Activated CD8-positive, alpha-beta T cell treated with anti-CD3 and anti-CD28 coated beads for 36 hours (primary cell): ENCODE data around the gene DLX1. TPM values are rescaled to one million over a fixed set of nuclear protein-coding genes. Genes with fewer than 3 reads are reported as not detected.
A peak's percentile ranks its signal among the peaks of the same experiment; 100 is the strongest.

Experiments used
- ATAC-seq: fragments of 200-7000 bp; cut with Tn5 transposase; one replicate; pipeline ENCODE4 v1.10.0; 2021; ENCODE audit warnings: mild to moderate bottlenecking, moderate library complexity
- CTCF ChIA-PET: fragments of 350-600 bp; sonication (Branson Sonifier 250); formaldehyde crosslinking; loops from one replicate; lab custom pipeline; 2021; ENCODE audit warnings: antibody characterized with exemption; lab: Charles Lee
- POLR2A ChIA-PET: fragments of 350-600 bp; sonication (Branson Sonifier 250); formaldehyde crosslinking; loops from one replicate; lab custom pipeline; 2021; ENCODE audit warnings: antibody characterized with exemption; lab: Charles Lee
- DNase-seq: peaks from one replicate; pipeline ENCODE4 v3.0.0-alpha.2; 2020
- H3K27ac Mint-ChIP-seq: one replicate; pipeline ENCODE4 v1.8.0; 2021; ENCODE audit warnings: mild to moderate bottlenecking, mixed read lengths
- H3K27me3 Mint-ChIP-seq: one replicate; pipeline ENCODE4 v1.8.0; 2021; ENCODE audit warnings: mixed read lengths
- H3K36me3 Mint-ChIP-seq: one replicate; pipeline ENCODE4 v1.8.0; 2021; ENCODE audit warnings: low read depth, mixed read lengths
- H3K4me1 Mint-ChIP-seq: one replicate; pipeline ENCODE4 v1.8.0; 2021; ENCODE audit warnings: low read depth, mixed read lengths
- H3K4me3 Mint-ChIP-seq: one replicate; pipeline ENCODE4 v1.8.0; 2021; ENCODE audit warnings: mild to moderate bottlenecking, moderate library complexity, mixed read lengths
- H3K9me3 Mint-ChIP-seq: one replicate; pipeline ENCODE4 v1.8.0; 2021; ENCODE audit warnings: mixed read lengths
- intact Hi-C: fragments of 100-400 bp; cut with micrococcal nuclease; formaldehyde crosslinking; loops from one replicate; pipeline ENCODE4 v1.10.0; 2022
- total RNA-seq, 2 experiments: library from RNA; stranded (reverse); gene quantifications; one replicate each; pipeline ENCODE4 v1.2.3, GENCODE V29; 2021
- TF ChIP-seq, protein P1 (sequence below): fragments of 200-600 bp; IDR thresholded peaks from one replicate; pipeline ENCODE4 v1.8.0; 2022; ENCODE audit warnings: antibody characterized with exemption, mild to moderate bottlenecking

The DLX1 gene
- total RNA-seq, 2 experiments from 2014 or later, result not detected

DNA sequence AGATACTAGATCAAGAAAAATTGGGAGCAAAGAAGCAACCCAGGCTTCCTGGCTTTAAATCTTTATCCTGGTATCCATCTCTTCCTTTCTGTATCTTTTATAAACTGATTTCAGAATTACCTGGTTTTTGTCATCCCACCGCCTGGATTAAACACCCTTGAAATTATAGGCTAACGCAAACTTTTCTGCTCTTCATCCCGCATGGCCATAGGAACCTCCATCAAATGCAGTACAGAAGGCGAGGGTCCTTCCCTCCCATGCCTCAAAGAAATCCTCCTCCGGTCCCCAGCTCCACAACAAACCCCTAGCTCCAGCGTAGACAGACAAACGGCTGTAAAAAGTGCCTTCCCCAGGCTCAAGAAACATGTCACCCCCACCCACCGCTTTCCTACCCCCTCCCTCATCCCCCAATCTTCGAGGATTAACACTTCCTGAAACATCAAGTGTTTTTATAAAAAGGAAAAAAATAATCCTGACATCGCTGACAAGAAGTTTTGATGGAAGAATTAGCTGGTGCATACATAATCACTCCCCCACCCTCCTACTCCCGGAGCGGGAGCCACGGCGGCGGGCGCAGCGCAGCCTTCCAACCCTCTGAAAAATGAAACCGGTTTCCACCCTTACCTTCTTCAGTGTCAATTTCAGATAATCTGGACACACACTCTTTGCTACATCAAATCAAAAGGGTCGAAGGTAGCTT is 7.6 kb downstream of the DLX1 start:
- POLR2A ChIA-PET, result interaction anchor here (0.5 to 2.2 kb wide), 5 partner anchors 11 to 516 kb away, joined by 3 to 6 read pairs (median 3); no protein-coding TSS in a partner anchor
- TF ChIP-seq, protein P1, sequence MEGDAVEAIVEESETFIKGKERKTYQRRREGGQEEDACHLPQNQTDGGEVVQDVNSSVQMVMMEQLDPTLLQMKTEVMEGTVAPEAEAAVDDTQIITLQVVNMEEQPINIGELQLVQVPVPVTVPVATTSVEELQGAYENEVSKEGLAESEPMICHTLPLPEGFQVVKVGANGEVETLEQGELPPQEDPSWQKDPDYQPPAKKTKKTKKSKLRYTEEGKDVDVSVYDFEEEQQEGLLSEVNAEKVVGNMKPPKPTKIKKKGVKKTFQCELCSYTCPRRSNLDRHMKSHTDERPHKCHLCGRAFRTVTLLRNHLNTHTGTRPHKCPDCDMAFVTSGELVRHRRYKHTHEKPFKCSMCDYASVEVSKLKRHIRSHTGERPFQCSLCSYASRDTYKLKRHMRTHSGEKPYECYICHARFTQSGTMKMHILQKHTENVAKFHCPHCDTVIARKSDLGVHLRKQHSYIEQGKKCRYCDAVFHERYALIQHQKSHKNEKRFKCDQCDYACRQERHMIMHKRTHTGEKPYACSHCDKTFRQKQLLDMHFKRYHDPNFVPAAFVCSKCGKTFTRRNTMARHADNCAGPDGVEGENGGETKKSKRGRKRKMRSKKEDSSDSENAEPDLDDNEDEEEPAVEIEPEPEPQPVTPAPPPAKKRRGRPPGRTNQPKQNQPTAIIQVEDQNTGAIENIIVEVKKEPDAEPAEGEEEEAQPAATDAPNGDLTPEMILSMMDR, result no peak
- no peaks in the 10 kb centered on the region for H3K9me3 Mint-ChIP-seq

DNA sequence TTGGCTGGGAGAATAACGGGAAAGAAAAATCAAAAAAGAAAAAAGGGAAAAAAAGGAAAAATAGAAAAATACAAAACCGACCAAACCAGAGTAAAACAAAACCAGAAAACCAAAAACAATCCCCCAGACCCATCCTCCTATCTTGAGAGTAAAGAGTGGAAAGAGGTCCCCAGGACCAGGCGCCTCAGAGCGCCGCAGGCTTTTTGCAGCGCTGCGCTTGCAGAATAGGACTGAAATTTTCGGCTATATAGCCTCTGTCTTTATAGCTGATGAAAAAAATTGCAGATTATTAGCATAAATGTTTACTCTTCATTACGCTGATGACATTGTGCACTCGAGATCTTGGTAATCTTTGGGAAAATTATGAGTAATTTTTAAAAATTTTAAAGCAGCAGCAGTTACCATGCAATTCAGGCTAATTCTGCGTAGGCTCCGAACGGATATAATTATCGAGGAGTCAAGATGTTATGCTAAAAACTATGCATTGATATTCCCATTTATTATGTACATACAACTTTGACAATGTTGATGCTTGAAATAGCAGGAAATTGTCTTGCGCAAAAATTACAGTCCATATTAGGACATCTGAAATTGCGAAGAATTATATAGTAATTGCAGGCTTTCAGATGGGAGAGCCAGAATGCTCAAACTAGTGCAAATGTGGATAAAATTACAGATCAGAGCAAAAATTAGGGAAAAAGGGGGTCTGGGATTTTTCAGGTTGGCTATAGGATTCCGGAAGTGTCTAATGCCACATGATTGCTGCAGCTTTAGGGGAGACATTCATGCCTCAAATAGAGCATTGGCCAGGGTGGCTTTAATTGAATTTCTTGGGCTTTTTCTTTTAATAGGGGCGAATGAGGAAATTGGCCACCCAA is 8.3 kb downstream of the DLX1 start:
- CTCF ChIA-PET, result interaction anchor here (1.0 to 3.5 kb wide), 3 partner anchors 8 to 13 kb away, joined by 4 to 15 read pairs (median 4); partner anchors contain the start of gene DLX1
- no peak overlapping the region for H3K27ac Mint-ChIP-seq

More for the DNA sequence above, 7.6 kb downstream of the DLX1 start:
- Mint-ChIP-seq H3K4me3 (no peak overlapping the region), H3K4me1 (peaks cover 42% of the 10 kb centered on the region), H3K27me3 (peaks cover 84% of the 10 kb centered on the region), H3K36me3 (no peaks in the 10 kb centered on the region), H3K27ac (no peak overlapping the region)
- DNase-seq, result no peak
- ATAC-seq, result no peak
- CTCF ChIA-PET, result interaction anchor here (1.0 to 3.5 kb wide), 3 partner anchors 11 to 13 kb away, joined by 4 to 32 read pairs (median 15); partner anchors contain the start of gene DLX2
- intact Hi-C loops, result no loop called here

DNA sequence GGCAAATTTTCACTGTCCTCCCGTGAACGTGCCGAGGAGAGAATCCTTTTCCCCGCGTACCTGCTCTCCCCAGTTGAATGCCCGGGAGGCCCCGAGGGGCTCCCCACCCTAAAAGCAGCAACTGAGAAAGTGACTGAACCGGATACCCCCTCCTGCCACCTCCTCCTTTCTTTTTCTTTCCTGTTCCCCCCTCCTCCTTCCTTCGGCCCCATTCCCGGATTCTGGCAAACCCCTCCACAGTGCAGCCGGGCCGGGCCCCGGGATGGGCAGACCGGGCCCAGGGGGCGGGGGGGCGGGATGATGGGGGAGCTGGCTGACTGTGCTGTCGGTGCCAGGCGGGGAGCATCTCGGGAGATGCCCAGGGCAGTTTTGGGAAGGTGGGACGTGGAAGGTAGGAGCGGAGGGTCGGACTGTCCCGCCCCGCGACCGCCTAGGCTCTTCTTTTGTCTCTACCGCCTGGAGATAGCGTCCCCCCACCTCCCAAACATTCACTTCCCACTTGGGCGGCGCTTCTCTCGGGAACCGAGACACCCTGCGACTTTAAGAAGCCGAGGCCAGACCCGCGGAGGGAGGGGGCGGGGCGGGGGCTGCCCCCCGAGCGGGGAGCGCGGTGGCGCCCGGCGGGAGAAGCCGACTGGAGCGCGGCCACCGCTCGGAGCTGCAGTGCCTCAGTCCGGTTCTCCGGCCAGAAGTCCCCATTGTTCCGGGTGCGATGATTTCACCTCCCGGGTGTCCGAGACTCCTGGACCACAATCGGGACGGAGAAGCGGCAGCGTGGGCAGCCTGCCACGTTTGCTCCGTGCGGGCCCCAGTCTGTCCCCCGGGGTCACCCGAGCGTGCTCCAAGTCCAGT is 9.2 kb downstream of the DLX1 start:
- CTCF ChIA-PET, result interaction anchor here (0.9 to 2.6 kb wide), 4 partner anchors 9 to 33 kb away, joined by 3 to 9 read pairs (median 6); partner anchors contain the start of gene DLX1
- no peak overlapping the region for H3K27ac Mint-ChIP-seq
- intact Hi-C loops, result no loop called here

More for the DNA sequence above, 8.3 kb downstream of the DLX1 start:
- DNase-seq (no peak), ATAC-seq (no peak)
- intact Hi-C loops, result no loop called here
- H3K27me3 Mint-ChIP-seq, result peaks cover 79% of the 10 kb centered on the region
- H3K36me3 Mint-ChIP-seq, result no peaks in the 10 kb centered on the region
- no peaks in the 10 kb centered on the region for H3K9me3 Mint-ChIP-seq
- POLR2A ChIA-PET, result interaction anchor here (0.6 to 1.6 kb wide), 3 partner anchors 12 to 516 kb away, joined by 3 to 4 read pairs (median 3); no protein-coding TSS in a partner anchor
- peak overlapping the region; percentile 29 for H3K4me3 Mint-ChIP-seq
- TF ChIP-seq, protein P1, result no peak
- H3K4me1 Mint-ChIP-seq, result peaks cover 38% of the 10 kb centered on the region

More for the DNA sequence above, 9.2 kb downstream of the DLX1 start:
- peak overlapping the region; percentile 73 for H3K4me3 Mint-ChIP-seq
- POLR2A ChIA-PET, result interaction anchor here (1.6 to 1.8 kb wide), 2 partner anchors 12 to 13 kb away, joined by 4 to 6 read pairs; no protein-coding TSS in a partner anchor
- H3K36me3 Mint-ChIP-seq, result no peaks in the 10 kb centered on the region
- H3K4me1 Mint-ChIP-seq, result peaks cover 40% of the 10 kb centered on the region
- H3K27me3 Mint-ChIP-seq, result peaks cover 77% of the 10 kb centered on the region
- TF ChIP-seq, protein P1, result no peak
- ATAC-seq, result no peak
- no peaks in the 10 kb centered on the region for H3K9me3 Mint-ChIP-seq
- DNase-seq, result no peak
